Testis (tissue), 3 donors: Measurements from ENCODE around the gene CDK5. TPM values are rescaled to one million over a fixed set of nuclear protein-coding genes. Genes with fewer than 3 reads are reported as not detected.
A peak's percentile ranks its signal among the peaks of the same experiment; 100 is the strongest.

Source experiments
- DNase-seq: peaks from one replicate; pipeline ENCODE4 v3.0.0-alpha.2; 2019
- H3K27ac ChIP-seq, 2 donors: fragments of 200-600 bp; sonication (generic); one replicate each; pipeline ENCODE4 v1.5.1; 2019
- H3K27me3 ChIP-seq: fragments of 200-600 bp; sonication (generic); one replicate; pipeline ENCODE4 v1.5.1; 2019
- H3K36me3 ChIP-seq: fragments of 200-600 bp; sonication (generic); one replicate; pipeline ENCODE4 v1.5.1; 2017; ENCODE audit warnings: low read depth; ENCODE audit errors: missing control alignments
- H3K4me1 ChIP-seq: fragments of 200-600 bp; sonication (generic); one replicate; pipeline ENCODE4 v1.5.1; 2019
- H3K4me3 ChIP-seq, 2 donors: fragments of 200-600 bp; sonication (generic); one replicate each; pipeline ENCODE4 v1.5.1; 2017 to 2019
- H3K9me3 ChIP-seq: fragments of 200-600 bp; sonication (generic); one replicate; pipeline ENCODE4 v1.5.1; 2017
- CTCF ChIP-seq, 3 experiments: fragments of 450-650 bp in 2 of 3; fragments of 200-600 bp in 1 of 3; sonication (generic) in 1 of 3; IDR thresholded peaks; one replicate each; pipeline ENCODE4 v1.5.1; 2016 to 2019; ENCODE audit warnings: antibody characterized with exemption in 3 of 3, mild to moderate bottlenecking in 2 of 3, moderate library complexity in 1 of 3
- POLR2A ChIP-seq: fragments of 450-650 bp; IDR thresholded peaks from one replicate; pipeline ENCODE4 v1.6.1; 2017; ENCODE audit warnings: antibody characterized with exemption, mild to moderate bottlenecking, moderate library complexity
- WGBS, 2 donors: methylation state at CpG; one replicate each; pipeline ENCODE4 v1.1.5; 2018; 5-methylcytosine and 5-hydroxymethylcytosine counted together
- intact Hi-C: fragments of 100-400 bp; cut with DNase I; formaldehyde crosslinking; loops from one replicate; pipeline ENCODE4 v1.15.1; 2023; ENCODE audit warnings: low total_unique reads
- polyA plus RNA-seq: library from polyadenylated mRNA; stranded (reverse); fragments of 350-450 nt; fragmentation: Illumina TruSeq; extraction: RNeasy Lipid Tissue Mini Kit (QIAGEN cat#74804); gene quantifications from one replicate; pipeline ENCODE4 v1.2.3, GENCODE V29; 2014; ENCODE audit warnings: low read depth, low replicate concordance; ENCODE audit not compliant: insufficient read depth
- total RNA-seq, 2 donors: library from RNA; depleted of rRNA; stranded (reverse); fragments of >200 nt; gene quantifications; one replicate each; pipeline ENCODE4 v1.2.3, GENCODE V29; 2016

The CDK5 gene
- total and polyA plus RNA-seq, 3 donors from 2014 or later = 7.1 to 15.4 (median 10.5) TPM

GRCh38 chr7:151010037-151010306 is 47.7 kb downstream of the CDK5 start:
- no peak overlapping the region for H3K4me3 ChIP-seq
- H3K27ac ChIP-seq = no peak overlapping the region
- 48 to 54% methylated on average over 7 of the region's 7 CpGs for WGBS, 2 donors
- H3K36me3 ChIP-seq = no peaks in the 10 kb centered on the region
- DNase-seq = no peak
- H3K9me3 ChIP-seq = no peaks in the 10 kb centered on the region
- peaks cover 7% of the 10 kb centered on the region for H3K4me1 ChIP-seq
- TF ChIP-seq CTCF (IDR thresholded peaks at IDR 0.05) (no peak), POLR2A (no peak)
- intact Hi-C loops = no loop called here
- no peaks in the 10 kb centered on the region for H3K27me3 ChIP-seq

GRCh38 chr7:151009327-151010036 is 48.2 kb downstream of the CDK5 start:
- Histone ChIP-seq H3K27me3 (no peaks in the 10 kb centered on the region), H3K36me3 (no peaks in the 10 kb centered on the region), H3K4me3 (no peak overlapping the region), H3K27ac (no peak overlapping the region), H3K9me3 (no peaks in the 10 kb centered on the region), H3K4me1 (peaks cover 7% of the 10 kb centered on the region)
- no peak for DNase-seq
- 51 to 76% methylated on average over 3 to 22 of the region's 22 CpGs for WGBS, 2 donors
- TF ChIP-seq POLR2A = no peak
- intact Hi-C loops = no loop called here

- Histone ChIP-seq H3K4me3 (peak overlapping the region; percentile 6 to 29), H3K36me3 (no peaks in the 10 kb centered on the region), H3K27ac (peak overlapping the region in 1 of 2 donors; percentile 63), H3K27me3 (no peaks in the 10 kb centered on the region), H3K4me1 (peaks cover 7% of the 10 kb centered on the region), H3K9me3 (no peaks in the 10 kb centered on the region)
- DNase-seq = peak; percentile 87
- TF ChIP-seq POLR2A (no peak), CTCF (IDR thresholded peaks at IDR 0.05) (peak; percentile 89 to 92 (median 89))
- WGBS, 2 donors = 24 to 26% methylated on average over 22 to 40 of the region's 40 CpGs
- intact Hi-C loops = no loop called here
These were observed 49.0 kb downstream of the CDK5 start for GRCh38 chr7:151008511-151009323.

- no peaks in the 10 kb centered on the region for H3K9me3 ChIP-seq
- no peaks in the 10 kb centered on the region for H3K27me3 ChIP-seq
- no peaks in the 10 kb centered on the region for H3K36me3 ChIP-seq
- DNase-seq = peak; percentile 53
- intact Hi-C loops = no loop called here
- H3K4me3 ChIP-seq = peak overlapping the region; percentile 6 to 29
- TF ChIP-seq POLR2A (no peak), CTCF (IDR thresholded peaks at IDR 0.05) (no peak)
- WGBS, 2 donors = 23 to 29% methylated on average over 11 of the region's 11 CpGs
- H3K27ac ChIP-seq = peak overlapping the region in 1 of 2 donors; percentile 63
- H3K4me1 ChIP-seq = peaks cover 6% of the 10 kb centered on the region
These were observed 49.6 kb downstream of the CDK5 start for GRCh38 chr7:151008143-151008510.

- DNase-seq = no peak
- Histone ChIP-seq H3K4me1 (peaks cover 4% of the 10 kb centered on the region), H3K4me3 (no peak overlapping the region), H3K9me3 (no peaks in the 10 kb centered on the region), H3K27ac (no peak overlapping the region), H3K27me3 (no peaks in the 10 kb centered on the region), H3K36me3 (no peaks in the 10 kb centered on the region)
- intact Hi-C loops = no loop called here
- TF ChIP-seq CTCF (IDR thresholded peaks at IDR 0.05) (no peak), POLR2A (no peak)
- WGBS, 2 donors = 67 to 83% methylated on average over 6 to 7 of the region's 7 CpGs
These were observed 50.2 kb downstream of the CDK5 start for GRCh38 chr7:151007469-151007898.
